Activated CD4-positive, CD25-positive, alpha-beta regulatory T cell (primary cell): Measurements from ENCODE around the gene GAREM2.

Experiments used
- DNase-seq, 4 experiments: peaks; one replicate each; lab custom pipeline; 2025; lab: John Stamatoyannopoulos, UW

The GAREM2 gene

DNA sequence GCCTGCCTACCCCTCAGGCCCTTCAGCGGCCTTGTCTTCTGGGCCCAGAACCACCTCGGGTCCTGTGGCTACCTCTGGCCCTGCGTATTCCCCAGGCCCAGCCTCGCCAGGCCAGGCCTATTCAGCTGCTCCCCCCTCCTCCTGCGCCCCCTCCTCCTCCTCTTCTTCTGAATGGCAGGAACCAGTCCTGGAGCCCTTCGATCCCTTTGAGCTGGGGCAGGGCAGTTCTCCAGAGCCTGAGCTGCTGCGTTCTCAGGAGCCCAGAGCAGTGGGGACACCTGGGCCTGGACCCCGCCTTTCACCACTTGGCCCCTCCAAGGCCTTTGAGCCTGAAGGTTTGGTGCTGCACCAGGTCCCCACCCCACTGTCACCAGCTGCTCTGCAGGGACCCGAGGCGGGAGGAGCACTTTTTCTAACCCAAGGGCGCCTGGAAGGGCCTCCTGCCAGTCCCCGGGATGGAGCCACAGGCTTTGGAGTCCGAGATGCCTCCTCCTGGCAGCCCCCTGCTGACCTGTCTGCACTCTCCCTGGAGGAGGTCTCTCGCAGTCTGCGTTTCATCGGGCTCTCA is 14.7 kb downstream of the GAREM2 start:
- no peak for DNase-seq

DNA sequence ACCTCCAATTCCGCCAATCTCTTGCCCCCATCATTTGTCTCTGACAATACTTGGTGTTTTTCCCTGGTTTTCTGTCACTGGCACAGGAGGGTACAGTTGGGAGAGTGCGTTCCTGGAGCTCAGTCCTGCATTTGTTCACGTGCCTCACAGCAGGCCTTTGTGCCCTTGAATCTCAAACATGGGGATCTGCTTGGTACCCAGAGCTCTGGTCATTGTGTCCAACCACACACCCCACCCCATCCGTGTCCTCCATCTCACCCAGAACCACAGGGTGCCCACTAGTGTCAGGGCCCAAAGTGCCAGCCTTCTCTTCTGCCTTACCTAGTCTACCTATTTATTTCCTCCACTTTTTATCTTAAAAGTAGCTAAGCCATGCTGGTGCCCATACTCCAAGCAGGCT is 16.2 kb downstream of the GAREM2 start:
- DNase-seq = no peak

- DNase-seq = no peak
These were observed 16.9 kb downstream of the GAREM2 start for GRCh38 chr2:26189751-26190150.

GRCh38 chr2:26190369-26190768 is 17.5 kb downstream of the GAREM2 start:
- no peak for DNase-seq

- DNase-seq = no peak
These were observed 18.6 kb downstream of the GAREM2 start for GRCh38 chr2:26191316-26192159.

GRCh38 chr2:26193578-26194231 is 20.8 kb downstream of the GAREM2 start:
- no peak for DNase-seq

DNA sequence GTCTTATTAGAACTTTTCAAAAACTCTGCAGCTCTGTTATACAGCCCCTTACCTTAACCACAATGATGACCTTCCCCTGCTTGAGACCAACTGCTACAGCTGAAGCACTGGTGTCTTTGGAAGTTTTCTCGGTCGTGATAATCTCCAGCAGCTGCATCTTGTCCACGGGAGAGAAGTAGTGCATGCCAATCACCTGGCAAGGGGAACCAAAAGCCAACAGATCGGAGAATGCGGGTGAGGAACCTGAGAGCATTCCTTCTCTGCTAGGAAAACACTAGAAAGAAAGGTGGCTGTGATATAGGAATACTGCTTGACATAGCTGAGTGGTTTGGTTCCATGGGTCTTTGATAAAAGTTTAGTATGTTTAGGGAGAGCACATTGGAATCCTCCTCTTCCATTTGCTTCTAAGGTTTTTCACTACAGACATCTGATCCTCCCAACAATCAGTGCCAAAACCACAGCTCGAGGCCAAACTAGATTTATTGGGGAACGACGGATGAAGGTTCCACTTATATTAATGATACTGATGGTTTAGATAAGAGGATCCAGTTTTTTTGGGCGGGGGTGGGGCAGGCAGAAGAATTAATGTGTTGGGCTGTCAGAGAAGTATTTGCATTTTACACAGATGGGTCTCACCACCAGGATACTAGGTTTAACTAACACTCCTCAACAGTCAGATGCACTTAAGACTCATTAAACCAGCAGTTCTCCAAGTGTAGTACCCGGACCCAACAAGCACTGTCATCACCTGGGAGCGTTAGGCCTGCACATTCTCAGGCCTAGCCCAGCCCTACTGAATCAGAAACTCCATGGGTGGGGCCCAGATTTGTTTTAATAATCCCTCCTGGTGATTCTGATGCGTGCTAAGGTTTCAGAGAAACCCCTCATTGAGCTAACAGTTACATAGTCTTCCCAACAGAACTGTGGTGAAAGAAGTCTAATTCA is 22.4 kb downstream of the GAREM2 start:
- no peak for DNase-seq

DNA sequence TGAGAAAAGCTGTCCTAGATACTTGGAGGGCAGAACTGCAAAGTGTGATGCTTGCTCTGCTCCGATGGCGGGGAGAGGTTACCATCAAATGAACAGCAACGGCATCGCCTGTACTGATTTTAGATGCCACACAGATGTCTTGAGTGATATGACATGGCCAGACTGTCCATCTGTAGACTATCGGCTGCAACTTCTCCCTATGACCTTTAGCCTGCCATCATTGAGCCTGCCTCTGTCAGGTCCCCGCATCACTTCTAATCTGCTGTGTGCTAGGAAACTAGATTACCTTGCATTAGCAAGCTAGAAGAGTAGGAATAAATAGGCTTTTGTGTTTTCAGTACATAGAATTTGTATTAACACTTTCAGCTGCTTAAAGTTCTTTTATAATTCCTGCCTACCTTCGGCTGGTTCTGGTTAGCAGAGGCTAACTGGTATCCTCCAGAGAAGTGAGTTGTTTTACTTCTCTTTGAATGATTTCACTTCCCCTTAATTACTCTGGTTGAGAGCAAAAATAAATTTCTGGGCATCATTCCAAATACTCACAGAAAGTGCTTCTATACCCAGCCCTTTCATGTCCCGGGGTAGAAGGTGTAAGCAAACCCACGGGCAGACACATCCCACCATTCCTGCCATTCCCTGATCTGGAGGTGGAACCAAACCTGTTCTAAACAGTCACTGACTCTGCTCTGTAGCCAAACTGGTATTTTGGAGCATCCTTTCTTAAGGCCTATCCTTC is 24.0 kb downstream of the GAREM2 start:
- DNase-seq = no peak

DNA sequence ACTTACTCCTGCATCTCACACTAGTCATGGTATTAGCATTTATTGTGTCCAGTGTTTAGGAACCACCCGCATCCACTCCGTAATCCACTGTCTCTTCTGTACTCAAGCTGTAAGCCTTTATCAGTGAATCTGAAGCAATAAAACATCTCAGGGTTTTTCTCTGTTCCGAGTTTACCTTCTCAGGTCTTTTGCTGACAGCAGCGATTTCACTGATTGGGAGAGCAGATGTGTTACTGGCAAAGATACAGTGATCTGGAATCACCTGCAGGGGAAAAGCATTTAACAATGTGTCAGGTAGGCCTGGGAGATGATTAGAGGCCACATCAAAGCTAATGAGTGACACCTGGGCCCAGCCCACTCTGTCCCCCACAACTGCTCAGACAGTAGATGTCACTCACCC is 24.6 kb downstream of the GAREM2 start:
- no peak for DNase-seq

DNA sequence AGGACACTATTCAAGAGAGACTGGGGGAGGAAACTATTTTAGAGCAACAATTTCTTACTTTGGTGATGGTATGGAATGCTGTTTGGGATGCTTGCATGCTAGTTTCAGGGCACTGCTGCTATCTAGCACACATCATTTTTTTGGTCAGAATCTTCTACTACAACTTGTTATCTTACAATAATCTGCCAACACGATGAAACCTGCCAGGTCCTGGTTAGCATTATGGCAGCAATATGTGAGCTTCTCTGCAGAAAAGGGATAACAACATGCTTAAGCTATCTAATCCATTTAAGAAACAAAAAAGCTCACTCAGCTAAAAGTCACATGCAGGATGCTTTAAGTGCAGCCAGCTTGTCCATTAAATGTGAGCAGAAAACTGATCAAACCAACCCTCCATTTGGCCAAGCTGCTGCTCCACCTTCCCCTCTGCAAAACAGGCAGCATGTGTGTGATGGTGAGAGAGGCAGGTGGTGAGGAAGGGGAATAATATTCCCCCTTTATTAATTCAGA is 30.1 kb downstream of the GAREM2 start:
- no peak for DNase-seq

DNA sequence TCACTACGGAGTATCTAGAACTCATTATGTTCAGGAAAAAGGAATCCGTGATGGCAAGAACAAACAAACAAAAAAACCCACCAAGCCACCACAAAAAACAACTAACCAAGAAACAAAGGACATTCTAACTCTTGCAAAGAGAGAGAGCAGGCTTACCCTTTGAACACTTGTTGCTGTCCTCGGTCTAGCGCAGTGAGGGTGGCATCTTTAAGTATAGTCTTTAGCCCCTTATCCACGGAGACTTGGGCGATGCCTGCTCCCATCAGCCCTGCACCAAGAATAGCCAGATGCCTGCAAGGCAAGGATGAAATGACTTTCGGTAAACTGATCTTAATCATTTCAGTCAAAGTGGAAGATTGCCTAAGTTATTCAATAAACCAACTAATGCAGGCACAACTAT is 31.0 kb downstream of the GAREM2 start:
- DNase-seq = no peak

DNA sequence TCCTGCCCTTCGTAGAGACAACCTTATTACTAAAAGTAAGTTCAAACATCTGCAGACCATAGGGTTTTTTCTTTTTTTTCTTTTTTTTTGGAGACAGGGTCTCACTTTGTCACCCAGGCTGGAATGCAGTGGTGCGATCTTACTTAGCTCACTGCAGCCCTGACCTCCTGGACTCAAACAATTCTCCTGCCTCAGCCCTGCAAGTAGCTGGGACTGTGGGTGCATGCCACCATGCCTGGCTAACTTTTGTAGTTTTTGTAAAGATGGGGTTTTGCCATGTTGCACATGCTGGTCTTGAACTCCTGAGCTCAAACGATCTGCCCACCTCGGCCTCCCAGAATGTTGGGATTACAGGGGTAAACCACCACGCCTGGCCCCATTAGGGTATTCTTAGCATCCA is 39.1 kb downstream of the GAREM2 start:
- no peak for DNase-seq

GRCh38 chr2:26214759-26215158 is 41.9 kb downstream of the GAREM2 start:
- DNase-seq = no peak

DNA sequence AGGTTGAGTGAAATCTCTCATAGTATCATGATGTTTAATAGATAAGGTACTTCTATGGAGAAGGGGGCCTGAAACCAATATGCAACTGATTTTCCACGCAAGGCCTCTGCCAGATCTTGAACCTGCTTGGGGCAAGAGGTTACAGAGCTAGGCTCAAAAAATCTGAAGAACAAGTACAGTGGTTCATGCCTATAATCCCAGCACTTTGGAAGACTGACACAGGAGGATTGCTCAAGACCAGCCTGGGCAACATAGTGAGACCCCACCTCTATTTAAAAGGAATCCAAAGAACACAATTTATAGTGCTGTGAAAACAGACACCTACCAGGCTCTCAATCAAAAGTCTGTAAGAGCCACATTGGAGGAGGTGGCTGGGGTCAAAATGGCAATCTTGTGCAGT is 42.9 kb downstream of the GAREM2 start:
- DNase-seq = no peak

DNA sequence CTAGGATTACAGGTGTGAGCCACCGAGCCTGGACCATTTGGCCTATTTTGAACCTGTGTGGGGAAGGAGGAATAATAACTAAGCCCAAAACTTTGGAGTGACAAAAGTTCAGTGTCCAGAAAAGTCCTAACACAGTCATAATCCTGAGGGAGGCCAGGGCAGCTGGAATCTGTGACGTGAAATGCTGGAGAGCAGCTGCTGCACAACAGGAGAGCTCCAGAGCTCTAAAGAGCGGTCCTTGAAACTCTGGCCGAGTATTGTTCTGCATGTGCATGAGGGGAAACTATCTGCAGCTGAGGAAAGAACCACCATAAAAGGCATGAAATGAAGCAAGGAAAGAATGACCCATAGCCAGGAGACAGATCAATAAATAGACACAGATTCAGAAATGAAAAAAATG is 43.7 kb downstream of the GAREM2 start:
- DNase-seq = no peak

DNA sequence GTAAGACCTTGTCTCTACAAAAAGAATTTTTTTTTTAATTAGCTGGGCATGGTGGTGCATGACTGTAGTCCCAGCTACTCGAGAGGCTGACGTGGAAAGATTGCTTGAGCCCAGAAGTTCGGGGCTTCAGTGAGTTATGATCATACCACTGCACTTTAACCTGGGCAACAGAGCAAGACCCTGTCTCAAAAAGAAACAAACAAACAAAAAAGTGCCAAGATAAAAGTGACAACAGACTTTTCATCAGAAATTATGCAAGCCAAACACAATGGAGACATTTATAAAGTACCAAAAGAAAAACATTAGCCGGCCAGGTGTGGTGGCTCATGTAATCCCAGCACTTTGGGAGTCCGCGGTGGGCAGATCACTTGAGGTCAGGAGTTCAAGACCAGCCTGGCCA is 44.8 kb downstream of the GAREM2 start:
- no peak for DNase-seq

- no peak for DNase-seq
These were observed 50.1 kb downstream of the GAREM2 start for GRCh38 chr2:26223018-26223417.

GRCh38 chr2:26224095-26224494 is 51.2 kb downstream of the GAREM2 start:
- no peak for DNase-seq

- no peak for DNase-seq
These were observed 56.7 kb downstream of the GAREM2 start for GRCh38 chr2:26229595-26229994.

DNA sequence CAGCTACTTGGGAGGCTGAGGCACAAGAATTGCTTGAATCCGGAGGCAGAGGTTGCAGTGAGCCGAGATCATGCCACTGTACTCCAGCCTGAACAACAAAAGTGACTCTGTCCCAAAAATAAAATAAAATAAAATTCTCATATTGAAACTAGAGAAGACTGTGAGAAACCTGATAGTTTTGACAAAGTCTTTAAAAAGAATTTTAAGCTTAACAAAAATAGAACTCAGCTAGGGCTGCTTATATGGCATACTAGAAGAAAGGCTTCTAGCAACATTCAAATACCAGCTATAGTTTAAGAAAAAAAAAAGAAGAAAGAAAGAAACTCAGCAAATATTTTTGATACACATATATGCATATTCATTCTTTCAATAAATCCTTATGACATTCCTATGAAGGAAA is 57.9 kb downstream of the GAREM2 start:
- no peak for DNase-seq

- DNase-seq = no peak
These were observed 62.2 kb downstream of the GAREM2 start for GRCh38 chr2:26235089-26235488.
